IPS DF 6.9 (cell line): Measurements from ENCODE around the gene FAM217B.

ENCODE experiments used
- DNase-seq: peaks from one replicate; pipeline ENCODE4 v3.0.0-alpha.2; 2013; ENCODE audit warnings: low read depth, low spot score
- H3K27ac ChIP-seq: one replicate; pipeline ENCODE4 v1.5.1; 2013; ENCODE audit warnings: low read length, control low read depth
- H3K27me3 ChIP-seq: 2 replicates; pipeline ENCODE4 v1.6.1; 2013; ENCODE audit warnings: mild to moderate bottlenecking, low read length; ENCODE audit not compliant: control insufficient read depth, insufficient read depth
- H3K36me3 ChIP-seq: 2 replicates; pipeline ENCODE4 v1.6.1; 2013; ENCODE audit warnings: low read length; ENCODE audit not compliant: control insufficient read depth, insufficient read depth
- H3K4me1 ChIP-seq: 2 replicates; pipeline ENCODE4 v1.6.1; 2013; ENCODE audit warnings: low read length; ENCODE audit not compliant: control insufficient read depth, insufficient read depth
- H3K4me3 ChIP-seq: 2 replicates; pipeline ENCODE4 v1.5.1; 2013; ENCODE audit warnings: mild to moderate bottlenecking, low read length
- H3K9me3 ChIP-seq: 2 replicates; pipeline ENCODE4 v1.6.1; 2013; ENCODE audit warnings: low read length, inconsistent platforms; ENCODE audit not compliant: control insufficient read depth, insufficient read depth
- WGBS: extraction: QIAGEN DNeasy Blood & Tissue Kit; methylation state at CpG from one replicate; pipeline ENCODE4 v1.1.7; 2013; ENCODE audit warnings: mixed read lengths, missing lambda C conversion rate; ENCODE audit not compliant: insufficient read length, insufficient coverage; 5-methylcytosine and 5-hydroxymethylcytosine counted together

Gene FAM217B, protein sequence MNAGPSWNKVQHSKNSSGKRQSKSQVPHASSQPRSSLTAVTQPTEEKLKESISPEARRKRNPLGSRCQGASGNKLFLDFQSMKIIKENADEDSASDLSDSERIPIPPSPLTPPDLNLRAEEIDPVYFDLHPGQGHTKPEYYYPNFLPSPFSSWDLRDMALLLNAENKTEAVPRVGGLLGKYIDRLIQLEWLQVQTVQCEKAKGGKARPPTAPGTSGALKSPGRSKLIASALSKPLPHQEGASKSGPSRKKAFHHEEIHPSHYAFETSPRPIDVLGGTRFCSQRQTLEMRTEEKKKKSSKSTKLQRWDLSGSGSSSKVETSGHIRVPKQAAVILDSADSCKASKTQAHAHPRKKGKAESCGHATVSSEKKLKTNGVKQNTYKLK

DNA sequence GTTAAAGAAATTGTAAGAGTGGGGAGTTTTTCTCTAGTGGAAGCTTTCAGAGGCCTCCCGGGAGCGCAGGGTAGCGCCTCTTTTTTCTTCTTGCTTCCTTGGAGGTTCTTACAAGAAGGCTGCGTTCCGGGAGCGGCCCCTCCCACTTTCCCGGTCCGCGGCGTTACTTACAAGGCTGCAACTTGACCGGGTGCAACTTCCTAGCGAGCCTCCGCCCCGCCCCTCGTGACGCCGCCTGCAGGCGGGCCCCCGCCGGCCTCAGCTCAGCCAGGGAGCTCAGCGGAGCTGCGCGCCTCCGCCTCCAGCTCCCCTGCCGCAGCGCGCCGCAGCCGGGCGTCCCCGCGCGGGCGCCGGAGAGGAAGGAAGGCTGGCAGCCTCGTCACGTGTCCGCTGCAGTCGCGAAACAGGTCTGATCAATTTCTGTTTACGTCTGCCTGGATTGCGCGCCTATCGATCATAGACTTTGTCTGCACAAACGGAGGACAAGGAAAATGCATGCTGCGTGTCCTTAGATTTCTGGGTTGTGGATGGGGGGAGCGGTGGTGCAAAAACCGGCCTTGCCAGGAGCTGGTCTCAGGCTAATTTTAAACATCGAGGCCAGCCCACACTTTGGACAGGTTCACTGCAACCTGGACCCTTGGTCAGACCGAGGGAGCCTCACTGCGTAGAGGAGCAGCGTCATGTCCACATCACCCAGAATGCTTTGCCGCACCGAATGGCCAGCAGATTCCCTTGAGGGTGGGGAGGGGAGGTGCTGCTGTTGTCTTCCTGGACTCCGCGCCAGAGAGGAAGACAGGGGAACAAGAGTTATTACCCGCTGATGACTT is at the start of gene FAM217B, which contains the start of gene PPP1R3D:
TSS of gene FAM217B (plus strand) at position 261 of the 827 bp plus-strand sequence. CDS start 3,555 bp downstream, outside the sequence.
TSS of gene PPP1R3D (minus strand) at position 177 of the 827 bp plus-strand sequence. CDS start 374 bp downstream, outside the sequence.
- Histone ChIP-seq H3K4me3 (peak within 1 kb of the TSS; percentile 63), H3K27me3 (peaks cover 4% of the 10 kb centered on the region; the same call in 1 of the 2 replicates), H3K36me3 (peaks cover 7% of the 10 kb centered on the region), H3K9me3 (no peaks in the 10 kb centered on the region), H3K27ac (no peak within 1 kb of the TSS), H3K4me1 (no peaks in the 10 kb centered on the region)
- no peak for DNase-seq
- no CpG with 5 or more reads among the region's 57 CpGs for WGBS

DNA sequence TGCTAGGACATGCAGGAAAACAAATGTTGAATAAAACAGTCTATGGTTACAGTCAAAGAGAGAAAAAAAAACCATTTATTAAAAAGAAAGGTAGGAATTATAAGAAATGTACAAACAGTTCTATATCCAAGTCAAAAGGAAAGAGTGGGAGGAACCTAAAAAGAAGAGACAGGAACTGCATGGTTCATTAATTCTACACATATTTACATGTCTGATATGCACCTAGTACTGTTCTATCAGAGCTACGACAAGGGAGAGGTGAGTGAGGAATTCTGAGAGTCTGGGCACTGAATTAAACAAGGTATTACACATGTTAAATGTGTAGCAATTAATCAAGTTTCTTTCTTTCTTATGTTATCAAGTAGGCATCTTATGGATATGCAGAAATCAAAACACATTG is 48.6 kb upstream of the FAM217B start:
- no CpG with 5 or more reads among the region's 1 CpG for WGBS
- no peak for DNase-seq
- H3K4me1 ChIP-seq, result no peaks in the 10 kb centered on the region
- H3K9me3 ChIP-seq, result no peaks in the 10 kb centered on the region; the same call in 1 of the 2 replicates
- no peak overlapping the region for H3K27ac ChIP-seq
- H3K36me3 ChIP-seq, result no peaks in the 10 kb centered on the region
- no peak overlapping the region for H3K4me3 ChIP-seq
- H3K27me3 ChIP-seq, result no peaks in the 10 kb centered on the region

DNA sequence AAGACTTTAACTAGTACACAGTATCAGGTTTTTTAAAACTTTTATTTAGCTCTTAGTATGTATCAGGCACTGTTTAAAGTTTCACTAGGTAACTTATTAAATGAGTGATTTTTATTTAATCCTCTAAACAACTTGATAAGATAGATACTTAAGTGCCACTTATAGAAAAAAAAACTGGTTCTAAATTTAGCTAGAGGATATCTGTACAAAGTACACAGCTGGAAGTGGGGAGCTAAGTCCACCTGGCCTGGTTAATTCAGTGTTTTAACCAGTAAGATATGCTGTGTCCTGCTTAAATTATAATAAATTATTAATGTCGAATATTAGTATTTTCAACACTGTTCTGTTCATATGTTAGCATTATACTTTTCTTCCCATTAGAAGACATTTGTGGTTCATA is 44.3 kb upstream of the FAM217B start:
- no peak overlapping the region for H3K27ac ChIP-seq
- H3K27me3 ChIP-seq, result no peaks in the 10 kb centered on the region
- H3K4me1 ChIP-seq, result no peaks in the 10 kb centered on the region
- no peak overlapping the region for H3K4me3 ChIP-seq
- WGBS, result no CpG with 5 or more reads among the region's 1 CpG
- DNase-seq, result no peak
- H3K36me3 ChIP-seq, result no peaks in the 10 kb centered on the region
- H3K9me3 ChIP-seq, result no peaks in the 10 kb centered on the region; the same call in 1 of the 2 replicates

DNA sequence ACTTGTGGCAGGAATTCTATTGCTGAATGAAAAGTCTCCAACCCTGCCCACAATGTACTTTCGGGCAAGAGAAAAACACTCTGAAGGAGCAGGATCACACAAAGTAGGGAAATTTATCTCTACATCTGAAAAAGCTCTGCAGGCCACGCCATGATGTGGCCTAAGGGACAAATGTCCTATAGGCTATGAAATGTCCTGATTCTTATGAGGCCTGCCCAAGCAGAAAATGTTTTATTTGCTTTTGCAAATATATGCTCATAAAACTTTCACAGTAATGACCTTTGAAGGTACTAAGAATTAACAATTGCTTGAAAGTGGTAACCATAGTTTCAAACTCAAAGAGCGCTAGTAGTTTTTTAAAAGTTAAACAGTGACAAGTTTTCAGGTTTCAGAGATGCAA is 37.7 kb upstream of the FAM217B start:
- Histone ChIP-seq H3K9me3 (no peaks in the 10 kb centered on the region; the same call in 1 of the 2 replicates), H3K4me1 (no peaks in the 10 kb centered on the region), H3K4me3 (no peak overlapping the region), H3K36me3 (no peaks in the 10 kb centered on the region), H3K27ac (no peak overlapping the region), H3K27me3 (no peaks in the 10 kb centered on the region)
- WGBS, result no CpG with 5 or more reads among the region's 3 CpGs
- no peak for DNase-seq

DNA sequence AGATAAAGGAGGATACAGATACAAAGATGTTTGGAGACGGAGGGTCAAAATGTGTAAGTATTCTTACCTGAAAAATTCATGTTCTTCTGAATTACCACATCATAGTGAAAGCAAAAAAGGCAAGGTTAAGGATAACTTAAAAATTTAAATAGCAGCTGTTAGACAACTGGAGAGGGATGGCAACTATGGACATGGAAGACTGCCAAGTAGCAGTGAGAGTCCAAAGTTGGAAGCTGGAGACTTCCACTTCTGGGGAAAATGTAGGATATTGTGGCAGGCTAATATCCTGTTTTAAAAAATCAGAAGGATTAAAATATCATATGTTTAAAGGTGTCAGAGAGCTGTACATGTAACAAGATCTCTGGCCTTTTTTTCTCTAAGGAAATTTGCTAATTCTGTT is 36.6 kb upstream of the FAM217B start:
- DNase-seq, result no peak
- whole genome bisulfite sequencing, result no CpG with 5 or more reads among the region's 1 CpG
- Histone ChIP-seq H3K4me1 (no peaks in the 10 kb centered on the region), H3K36me3 (no peaks in the 10 kb centered on the region), H3K9me3 (no peaks in the 10 kb centered on the region; the same call in 1 of the 2 replicates), H3K27me3 (no peaks in the 10 kb centered on the region), H3K4me3 (no peak overlapping the region), H3K27ac (no peak overlapping the region)

DNA sequence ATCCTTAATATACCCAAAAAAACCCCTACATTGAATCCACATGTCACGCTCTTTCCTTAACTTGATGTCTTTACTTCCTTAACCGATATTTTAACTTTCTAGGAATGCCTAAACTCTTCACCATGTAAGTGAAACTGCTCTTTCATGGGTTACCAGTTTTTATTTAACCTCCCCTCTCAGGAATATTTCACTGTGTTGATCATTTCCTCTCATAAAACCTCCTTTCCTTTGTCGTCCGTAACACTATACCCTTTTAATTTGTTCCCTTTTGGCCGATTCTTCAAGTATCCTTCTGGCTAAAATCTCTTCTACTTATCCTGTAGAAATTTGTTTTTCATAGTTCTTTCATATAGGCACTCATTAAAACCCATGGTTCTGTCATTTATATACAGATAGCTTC is 31.3 kb upstream of the FAM217B start:
- 100% methylated on average over 2 of the region's 5 CpGs for WGBS
- no peaks in the 10 kb centered on the region; the same call in 1 of the 2 replicates for H3K9me3 ChIP-seq
- H3K36me3 ChIP-seq, result no peaks in the 10 kb centered on the region
- no peak for DNase-seq
- no peaks in the 10 kb centered on the region for H3K27me3 ChIP-seq
- no peak overlapping the region for H3K27ac ChIP-seq
- no peaks in the 10 kb centered on the region for H3K4me1 ChIP-seq
- H3K4me3 ChIP-seq, result no peak overlapping the region

DNA sequence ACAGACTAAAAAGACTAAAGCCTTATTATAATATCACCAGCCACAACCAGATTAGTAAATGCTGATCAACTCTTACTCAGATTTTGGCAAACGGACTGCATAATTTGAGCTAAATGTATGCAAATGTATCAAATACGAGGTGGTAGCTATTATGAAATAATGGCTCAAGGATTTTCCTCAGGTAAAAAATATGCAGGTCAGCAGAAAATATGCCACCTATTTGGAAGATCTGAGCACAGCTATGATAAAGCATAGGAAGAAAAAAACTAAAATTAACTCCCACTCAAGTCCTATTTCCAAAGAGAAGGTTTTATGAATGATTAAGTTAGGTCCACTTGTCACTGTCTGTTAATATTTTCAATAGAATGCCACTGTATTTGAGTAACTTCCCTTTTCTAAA is 29.1 kb upstream of the FAM217B start:
- DNase-seq, result no peak
- Histone ChIP-seq H3K27me3 (no peaks in the 10 kb centered on the region), H3K4me1 (no peaks in the 10 kb centered on the region), H3K36me3 (no peaks in the 10 kb centered on the region), H3K9me3 (no peaks in the 10 kb centered on the region; the same call in 1 of the 2 replicates), H3K27ac (no peak overlapping the region), H3K4me3 (no peak overlapping the region)
- no CpG with 5 or more reads among the region's 2 CpGs for WGBS

DNA sequence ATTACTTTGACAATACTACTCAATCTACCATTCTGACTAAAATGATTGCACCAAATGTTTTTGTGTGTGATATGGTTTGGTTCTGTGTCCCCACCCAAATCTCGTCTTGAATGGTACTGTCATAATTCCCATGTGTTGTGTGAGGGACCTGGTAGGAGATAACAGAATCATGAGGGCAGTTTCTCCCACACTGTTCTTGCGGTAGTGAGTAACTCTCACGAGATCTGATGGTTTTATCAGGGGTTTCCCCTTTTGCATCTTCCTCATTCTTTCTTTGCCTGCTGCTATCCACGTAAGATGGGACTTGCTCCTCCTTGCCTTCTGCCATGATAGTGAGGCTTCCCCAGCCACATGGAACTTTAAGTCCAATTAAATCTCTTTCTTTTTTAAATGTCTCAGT is 27.6 kb upstream of the FAM217B start:
- DNase-seq, result no peak
- no peaks in the 10 kb centered on the region for H3K27me3 ChIP-seq
- no CpG with 5 or more reads among the region's 4 CpGs for WGBS

DNA sequence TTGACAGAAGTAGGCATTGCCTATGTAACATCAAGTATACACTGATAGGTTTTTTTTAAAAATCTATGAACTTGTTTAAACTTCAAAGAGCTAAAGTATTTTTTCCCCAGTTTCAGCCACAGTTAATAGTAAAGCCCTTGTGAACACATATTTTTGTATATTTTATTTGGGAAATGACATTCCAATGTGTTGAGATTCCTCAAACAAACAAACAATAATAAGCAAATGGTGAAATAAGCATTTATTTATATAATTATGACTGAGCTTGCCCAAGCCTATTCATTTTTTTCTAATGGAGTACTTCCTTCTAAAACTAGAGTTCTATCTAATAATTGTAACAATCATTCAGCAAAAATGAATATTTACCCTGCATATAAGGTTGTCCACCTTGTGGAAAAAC is 19.2 kb upstream of the FAM217B start:
- H3K27ac ChIP-seq, result no peak overlapping the region
- H3K27me3 ChIP-seq, result no peaks in the 10 kb centered on the region
- no peaks in the 10 kb centered on the region for H3K4me1 ChIP-seq
- H3K36me3 ChIP-seq, result no peaks in the 10 kb centered on the region
- no peak overlapping the region for H3K4me3 ChIP-seq
- DNase-seq, result no peak
- no peaks in the 10 kb centered on the region for H3K9me3 ChIP-seq

More for the DNA sequence above, 27.6 kb upstream of the FAM217B start:
- Histone ChIP-seq H3K27ac (no peak overlapping the region), H3K4me3 (no peak overlapping the region), H3K9me3 (no peaks in the 10 kb centered on the region), H3K36me3 (no peaks in the 10 kb centered on the region), H3K4me1 (no peaks in the 10 kb centered on the region)

DNA sequence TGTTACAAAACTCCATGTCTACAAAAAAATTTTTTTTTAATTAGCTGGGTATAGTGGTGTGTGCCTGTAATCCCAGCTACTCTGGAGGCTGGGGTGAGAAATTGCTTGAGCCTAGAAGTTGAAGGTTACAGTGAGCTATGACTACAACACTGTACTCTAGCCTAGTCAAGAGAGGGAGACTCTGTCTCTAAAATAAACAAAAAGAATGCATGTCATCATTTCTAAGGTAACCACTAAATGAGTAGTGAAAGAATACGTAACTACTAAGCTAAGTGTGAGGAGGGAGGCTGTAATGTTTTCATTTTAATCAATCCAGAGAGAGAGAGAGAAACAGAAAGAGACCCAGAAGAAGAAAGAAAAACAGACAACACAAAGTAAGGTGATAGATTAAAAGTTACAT is 16.7 kb upstream of the FAM217B start:
- no peak for DNase-seq
- Histone ChIP-seq H3K27me3 (no peaks in the 10 kb centered on the region), H3K4me1 (no peaks in the 10 kb centered on the region), H3K9me3 (no peaks in the 10 kb centered on the region), H3K27ac (no peak overlapping the region), H3K4me3 (no peak overlapping the region), H3K36me3 (no peaks in the 10 kb centered on the region)
- no CpG with 5 or more reads among the region's 1 CpG for whole genome bisulfite sequencing
